NB4 (cell line): ENCODE results near the gene ZNF500.

Experiments used
- CTCF ChIP-seq: IDR thresholded peaks from one replicate; pipeline ENCODE4 v1.5.1; 2012; ENCODE audit warnings: low read depth, low read length
- POLR2A ChIP-seq: IDR thresholded peaks from 2 replicates; pipeline ENCODE4 v1.6.1; 2011; ENCODE audit warnings: mild to moderate bottlenecking; ENCODE audit not compliant: insufficient read length; ENCODE audit errors: extremely low read depth

- TF ChIP-seq CTCF (no peak), POLR2A (no peak)
Observed at GRCh38 chr16:4769306-4769638, 2.3 kb upstream of the ZNF500 start.
